Endodermal cell (in vitro differentiated cells): ENCODE data around the gene NAV2. TPM values are rescaled to one million over a fixed set of nuclear protein-coding genes. Genes with fewer than 3 reads are reported as not detected.

ENCODE experiments used
- DNase-seq: peaks from one replicate; pipeline ENCODE4 v3.0.0-alpha.2; 2017
- H3K27ac ChIP-seq: 2 replicates; pipeline ENCODE4 v1.5.1; 2013; ENCODE audit warnings: mild to moderate bottlenecking, low read depth, low read length, moderate library complexity
- H3K27me3 ChIP-seq: 2 replicates; pipeline ENCODE4 v1.6.1; 2013; ENCODE audit warnings: mild to moderate bottlenecking, low read length, moderate library complexity; ENCODE audit not compliant: insufficient read depth, control insufficient read depth, poor library complexity, severe bottlenecking
- H3K36me3 ChIP-seq: 2 replicates; pipeline ENCODE4 v1.7.0; 2013; ENCODE audit warnings: mild to moderate bottlenecking, low read length, moderate library complexity; ENCODE audit not compliant: control insufficient read depth, insufficient read depth
- H3K4me1 ChIP-seq: one replicate; pipeline ENCODE4 v1.7.0; 2013; ENCODE audit warnings: low read length; ENCODE audit not compliant: control insufficient read depth, insufficient read depth
- H3K4me3 ChIP-seq: 2 replicates; pipeline ENCODE4 v1.5.1; 2013; ENCODE audit warnings: mild to moderate bottlenecking, low read length, moderate library complexity
- H3K9ac ChIP-seq: 2 replicates; pipeline ENCODE4 v1.6.1; 2013; ENCODE audit warnings: mild to moderate bottlenecking, low read length, moderate library complexity; ENCODE audit not compliant: poor library complexity, severe bottlenecking; ENCODE audit errors: extremely low read depth
- H3K9me3 ChIP-seq: 2 replicates; pipeline ENCODE4 v1.6.1; 2013; ENCODE audit warnings: mild to moderate bottlenecking, low read length, moderate library complexity; ENCODE audit not compliant: control insufficient read depth
- H3K27ac Mint-ChIP-seq: 2 replicates; pipeline ENCODE4 v1.8.0; 2020; ENCODE audit warnings: mixed read lengths
- H3K27me3 Mint-ChIP-seq: 2 replicates; pipeline ENCODE4 v1.8.0; 2021; ENCODE audit warnings: mild to moderate bottlenecking, mixed read lengths; ENCODE audit not compliant: insufficient read depth
- H3K36me3 Mint-ChIP-seq: 2 replicates; pipeline ENCODE4 v1.8.0; 2020; ENCODE audit warnings: low read depth, mixed read lengths
- H3K4me1 Mint-ChIP-seq: 2 replicates; pipeline ENCODE4 v1.8.0; 2020; ENCODE audit warnings: mixed read lengths
- H3K4me3 Mint-ChIP-seq: 2 replicates; pipeline ENCODE4 v1.8.0; 2020; ENCODE audit warnings: mild to moderate bottlenecking, moderate library complexity, mixed read lengths
- H3K9me3 Mint-ChIP-seq: 2 replicates; pipeline ENCODE4 v1.8.0; 2020; ENCODE audit warnings: mild to moderate bottlenecking, mixed read lengths
- CTCF ChIP-seq: fragments of 200-600 bp; sonication (generic); conservative IDR thresholded peaks from 2 replicates; pipeline ENCODE4 v1.5.0; 2021; ENCODE audit warnings: antibody characterized with exemption, mild to moderate bottlenecking
- WGBS, 2 experiments: methylation state at CpG; one replicate each; pipeline versions ENCODE4 v1.1.5 to v1.1.7; 2013; ENCODE audit warnings: missing lambda C conversion rate in 2 of 2, mixed read lengths in 1 of 2; ENCODE audit not compliant: insufficient coverage in 1 of 2, insufficient read length in 1 of 2; 5-methylcytosine and 5-hydroxymethylcytosine counted together
- total RNA-seq, 2 donors: library from RNA; stranded (reverse); fragmentation: NEBNext Ultra II Directional in 1 of 2; extraction: Animal tissue kit (Norgen Biotek cat#: 25700) in 1 of 2; gene quantifications; 2 replicates in 1 of 2; 3 replicates in 1 of 2; pipeline ENCODE4 v1.2.1, GENCODE V29; 2021

Gene NAV2
- total RNA-seq, 2 donors from 2014 or later, result 37.1 to 42.4 TPM

GRCh38 chr11:20156876-20157613 is 444.4 kb downstream of the NAV2 start:
- peaks cover 2% of the 10 kb centered on the region for H3K9me3 Mint-ChIP-seq
- peak; percentile 80 for DNase-seq
- Histone ChIP-seq H3K9me3 (no peaks in the 10 kb centered on the region), H3K36me3 (no peaks in the 10 kb centered on the region), H3K27ac (no peak overlapping the region), H3K9ac (no peak overlapping the region), H3K4me3 (peak overlapping the region; percentile 82), H3K4me1 (no peaks in the 10 kb centered on the region), H3K27me3 (peaks cover 88% of the 10 kb centered on the region)
- H3K36me3 Mint-ChIP-seq, result no peaks in the 10 kb centered on the region
- 0 to 3% methylated on average over 9 to 44 of the region's 45 CpGs for WGBS, 2 experiments
- TF ChIP-seq CTCF, result no peak
- peaks cover 89% of the 10 kb centered on the region for H3K27me3 Mint-ChIP-seq
- peak overlapping the region; percentile 69 for H3K4me3 Mint-ChIP-seq
- H3K27ac Mint-ChIP-seq, result no peak overlapping the region
- peaks cover 20% of the 10 kb centered on the region for H3K4me1 Mint-ChIP-seq

- H3K4me1 Mint-ChIP-seq, result peaks cover 26% of the 10 kb centered on the region
Observed at GRCh38 chr11:20157728-20158127, 445.1 kb downstream of the NAV2 start.

DNA sequence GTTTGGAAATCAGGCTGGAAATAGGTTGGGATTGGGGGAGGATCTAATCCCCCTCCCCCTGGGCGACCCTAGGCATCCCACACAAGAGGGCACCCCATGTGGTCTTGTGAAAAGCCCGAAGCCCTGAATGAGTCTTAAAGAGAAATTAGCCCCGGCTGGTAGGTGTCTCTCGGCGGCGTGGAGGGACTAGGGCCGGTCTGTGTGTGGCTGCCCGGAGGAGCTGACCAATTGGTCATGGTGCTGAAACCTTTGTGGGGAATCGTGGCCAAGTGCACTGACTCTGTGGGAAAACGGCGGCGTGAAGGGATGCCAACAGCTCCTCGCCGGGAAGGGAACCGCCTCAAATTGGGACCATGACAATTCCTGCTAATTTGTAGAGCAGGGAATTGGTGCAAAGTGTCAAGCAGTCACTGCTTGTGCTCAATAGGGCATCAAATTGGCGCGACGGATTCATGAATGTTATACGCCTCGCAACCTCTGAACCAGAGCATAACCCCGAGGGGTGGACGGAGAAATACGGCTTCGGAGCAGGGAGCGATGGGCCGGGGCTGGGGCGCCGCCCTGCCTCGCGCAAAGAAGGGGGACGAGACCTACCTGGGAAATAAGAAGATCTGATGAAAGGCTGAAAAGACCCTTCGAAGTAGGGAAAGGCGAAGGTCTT is 446.1 kb downstream of the NAV2 start:
- Histone ChIP-seq H3K9me3 (no peaks in the 10 kb centered on the region), H3K4me3 (no peak overlapping the region), H3K27me3 (peaks cover 100% of the 10 kb centered on the region), H3K27ac (no peak overlapping the region), H3K9ac (no peak overlapping the region), H3K4me1 (peaks cover 3% of the 10 kb centered on the region), H3K36me3 (no peaks in the 10 kb centered on the region)
- H3K27ac Mint-ChIP-seq, result no peak overlapping the region
- no peaks in the 10 kb centered on the region for H3K36me3 Mint-ChIP-seq
- no peak for TF ChIP-seq CTCF
- peaks cover 99% of the 10 kb centered on the region for H3K27me3 Mint-ChIP-seq
- peaks cover 33% of the 10 kb centered on the region for H3K4me1 Mint-ChIP-seq
- peaks cover 2% of the 10 kb centered on the region for H3K9me3 Mint-ChIP-seq
- 2 to 5% methylated on average over 18 to 33 of the region's 33 CpGs for WGBS, 2 experiments
- no peak overlapping the region for H3K4me3 Mint-ChIP-seq
- DNase-seq, result peak; percentile 94

More at GRCh38 chr11:20157728-20158127, 445.1 kb downstream of the NAV2 start:
- no peak for DNase-seq
- H3K9me3 Mint-ChIP-seq, result peaks cover 2% of the 10 kb centered on the region
- H3K27ac ChIP-seq, result no peak overlapping the region
- 0 to 4% methylated on average over 1 to 9 of the region's 9 CpGs for WGBS, 2 experiments
- H3K36me3 Mint-ChIP-seq, result no peaks in the 10 kb centered on the region
- H3K27ac Mint-ChIP-seq, result no peak overlapping the region
- H3K4me3 Mint-ChIP-seq, result peak overlapping the region; percentile 69
- peaks cover 95% of the 10 kb centered on the region for H3K27me3 ChIP-seq
- no peaks in the 10 kb centered on the region for H3K9me3 ChIP-seq
- H3K36me3 ChIP-seq, result no peaks in the 10 kb centered on the region
- no peak overlapping the region for H3K9ac ChIP-seq
- peaks cover 95% of the 10 kb centered on the region for H3K27me3 Mint-ChIP-seq
- no peak for TF ChIP-seq CTCF
- H3K4me3 ChIP-seq, result no peak overlapping the region
- H3K4me1 ChIP-seq, result no peaks in the 10 kb centered on the region
